ENCODE measurements around the gene PCP4.

Gene PCP4

DNA sequence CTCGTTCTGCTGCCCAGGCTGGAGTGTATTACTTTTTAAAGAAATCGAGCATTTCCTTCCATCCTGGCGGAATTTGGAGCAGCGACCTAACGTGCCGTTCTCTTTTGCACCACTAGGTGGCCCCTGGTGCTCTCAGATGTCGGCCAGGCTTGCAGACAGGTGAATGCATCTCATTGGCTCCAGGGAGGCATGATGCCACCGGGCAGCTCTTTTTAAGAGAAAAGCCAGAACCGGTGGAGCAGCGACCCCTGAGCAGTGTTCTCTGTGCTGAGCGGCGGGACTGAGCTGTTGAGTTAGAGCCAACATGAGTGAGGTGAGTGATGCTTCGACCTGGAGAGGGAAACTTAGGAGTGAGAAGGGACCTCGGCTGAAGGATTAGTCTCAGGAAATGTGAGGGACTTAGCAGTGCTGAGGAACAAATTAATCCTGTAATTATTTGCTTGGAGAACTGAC, at the start of gene PCP4:
Gene PCP4 (plus strand): TSS at position 241 of the 453 bp plus-strand sequence. CDS start 64 bp downstream, at position 305.
- DNase-seq (ENCODE audit: insufficient read length, low spot score), result no peak

DNA sequence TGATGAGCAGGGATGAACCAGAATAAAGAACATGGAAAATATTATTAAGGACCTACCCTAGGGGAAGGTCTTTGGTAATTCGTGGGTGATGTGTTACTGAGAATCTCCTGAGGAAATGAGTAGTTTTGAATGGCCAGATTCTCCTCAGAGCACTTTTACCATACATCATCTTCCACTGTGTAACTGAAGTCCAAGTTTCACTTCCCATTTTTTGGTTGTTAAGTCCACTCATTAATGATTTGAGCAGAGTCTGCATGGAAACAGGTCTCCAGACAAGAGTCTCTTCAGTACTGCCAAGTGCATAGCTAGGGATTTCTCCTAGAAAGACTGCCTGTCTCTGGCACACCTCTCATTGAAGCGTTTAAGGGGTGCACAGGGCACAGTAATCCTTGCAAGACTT, 48.7 kb upstream of the PCP4 start:
- FAIRE-seq, result no peak
- no peak for DNase-seq (ENCODE audit: insufficient read length, low spot score)

More for the DNA sequence above, at the start of gene PCP4:
- no peak for FAIRE-seq

DNA sequence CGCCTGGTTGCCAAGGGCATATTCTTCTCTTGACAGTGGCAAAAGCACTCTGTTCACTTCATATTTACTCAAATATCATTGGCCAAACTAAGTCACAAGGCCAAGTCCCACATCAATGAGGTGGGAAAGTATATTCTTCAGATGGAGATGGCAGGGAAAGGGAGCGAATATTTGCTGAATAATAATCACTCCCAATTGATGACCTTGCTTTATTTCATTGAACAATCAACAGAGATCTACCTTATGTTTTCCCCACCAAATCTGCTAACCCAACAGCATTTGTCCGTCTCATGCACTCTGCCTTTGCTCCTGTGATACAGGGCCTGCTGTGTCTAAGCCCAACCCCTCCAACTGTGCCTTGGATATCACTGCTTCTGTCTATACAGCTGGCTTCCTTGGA, 45.2 kb upstream of the PCP4 start:
- FAIRE-seq (no peak), DNase-seq (ENCODE audit: insufficient read length, low spot score) (no peak)

DNA sequence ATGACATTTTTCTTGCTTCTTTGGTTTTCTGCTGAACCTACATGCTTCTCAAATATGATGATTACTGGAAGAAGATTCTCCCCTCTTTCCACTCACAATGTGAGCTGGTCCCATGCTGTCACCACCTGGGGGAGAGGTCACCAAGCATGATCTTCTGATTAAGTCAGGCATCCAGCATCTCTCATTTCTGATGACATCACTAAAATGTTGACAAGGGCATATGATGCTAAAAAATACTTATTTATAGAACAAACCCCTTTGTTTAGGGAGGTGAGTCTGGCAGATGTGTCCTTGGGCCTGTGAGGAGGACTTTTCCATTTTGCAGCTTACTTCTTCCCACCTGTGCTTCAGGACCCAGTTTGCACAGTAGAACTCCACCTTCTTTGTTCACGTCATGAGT, 42.0 kb upstream of the PCP4 start:
- DNase-seq (ENCODE audit: insufficient read length, low spot score) (no peak), FAIRE-seq (no peak)

DNA sequence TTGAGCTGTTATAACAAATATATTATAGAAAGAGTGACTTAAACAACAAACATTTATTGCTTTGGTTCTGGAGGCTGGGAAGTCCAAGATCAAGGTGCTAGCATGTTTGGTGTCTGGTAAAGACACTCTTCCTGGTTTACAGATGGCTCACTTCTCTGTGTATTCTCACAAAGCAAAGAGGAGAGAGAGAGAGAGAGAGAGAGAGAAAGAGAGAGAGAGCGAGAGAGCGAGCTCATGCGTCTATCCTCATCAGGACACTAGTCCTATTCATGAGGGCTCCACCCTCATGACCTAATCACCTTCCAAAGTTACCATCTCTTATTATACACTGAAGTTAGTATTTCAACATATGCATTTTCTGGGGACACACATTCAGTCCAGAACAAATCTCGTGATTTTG, 32.7 kb upstream of the PCP4 start:
- FAIRE-seq, result no peak
- DNase-seq (ENCODE audit: insufficient read length, low spot score), result no peak

DNA sequence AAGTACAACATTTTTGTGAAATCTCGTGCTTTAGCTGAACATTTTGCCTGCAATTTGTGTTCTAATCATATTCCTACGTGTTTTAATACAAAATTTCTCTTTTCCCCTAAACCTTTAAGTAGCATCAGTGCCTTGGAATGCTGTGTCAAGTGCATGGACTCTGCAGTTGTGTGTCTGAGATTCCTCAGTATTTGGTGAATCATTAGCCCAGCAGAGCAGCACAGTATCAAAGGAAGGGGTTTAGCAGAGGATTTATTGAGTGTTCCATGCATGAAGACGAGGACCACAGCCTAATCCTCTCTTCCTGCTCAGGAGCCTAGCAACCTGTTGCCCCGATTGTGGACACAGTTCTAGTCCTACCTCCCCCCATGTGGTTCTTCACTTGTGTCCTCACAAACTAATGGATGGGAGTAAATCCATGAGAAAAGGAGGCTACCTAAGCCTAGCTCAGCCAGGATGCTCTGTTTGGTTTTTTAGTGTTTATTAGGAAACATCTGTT, 29.3 kb upstream of the PCP4 start:
- DNase-seq (ENCODE audit: insufficient read length, low spot score), result no peak
- no peak for FAIRE-seq

DNA sequence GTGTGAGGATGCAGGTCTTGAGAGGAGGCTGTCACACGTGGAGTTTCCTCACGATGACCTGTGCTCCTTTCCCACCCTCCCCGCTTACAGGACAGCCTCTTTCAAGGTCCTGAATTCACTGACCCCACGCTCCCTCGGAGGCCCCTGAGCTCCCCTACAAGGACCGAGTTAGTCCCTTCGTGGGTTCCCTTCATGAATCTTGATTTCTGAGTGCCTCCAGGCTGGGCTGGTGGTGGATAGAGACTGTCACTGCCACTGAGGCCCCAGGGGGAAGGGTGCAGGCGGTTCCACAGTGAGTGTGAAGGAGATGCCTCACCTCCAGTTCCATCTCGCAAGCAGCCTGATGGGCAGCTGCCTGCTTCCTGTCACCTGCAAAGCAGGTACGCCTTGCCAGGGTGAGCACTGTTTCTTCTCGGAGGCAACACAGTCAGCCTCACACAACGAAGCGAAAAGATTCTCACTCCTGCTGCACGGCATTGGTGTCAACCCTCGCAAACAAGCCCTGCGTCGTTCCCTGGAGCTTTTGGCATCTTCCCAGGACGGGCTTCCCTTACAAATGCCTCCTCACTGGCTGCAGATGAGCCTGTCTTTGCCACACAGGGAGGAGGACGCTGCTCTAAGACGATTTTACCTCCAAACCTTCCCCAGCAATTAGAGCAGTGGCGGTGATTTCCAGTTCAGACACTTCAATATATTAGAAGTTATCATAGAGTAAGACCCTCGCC, 26.7 kb upstream of the PCP4 start:
- FAIRE-seq (no peak), DNase-seq (ENCODE audit: insufficient read length, low spot score) (no peak)

DNA sequence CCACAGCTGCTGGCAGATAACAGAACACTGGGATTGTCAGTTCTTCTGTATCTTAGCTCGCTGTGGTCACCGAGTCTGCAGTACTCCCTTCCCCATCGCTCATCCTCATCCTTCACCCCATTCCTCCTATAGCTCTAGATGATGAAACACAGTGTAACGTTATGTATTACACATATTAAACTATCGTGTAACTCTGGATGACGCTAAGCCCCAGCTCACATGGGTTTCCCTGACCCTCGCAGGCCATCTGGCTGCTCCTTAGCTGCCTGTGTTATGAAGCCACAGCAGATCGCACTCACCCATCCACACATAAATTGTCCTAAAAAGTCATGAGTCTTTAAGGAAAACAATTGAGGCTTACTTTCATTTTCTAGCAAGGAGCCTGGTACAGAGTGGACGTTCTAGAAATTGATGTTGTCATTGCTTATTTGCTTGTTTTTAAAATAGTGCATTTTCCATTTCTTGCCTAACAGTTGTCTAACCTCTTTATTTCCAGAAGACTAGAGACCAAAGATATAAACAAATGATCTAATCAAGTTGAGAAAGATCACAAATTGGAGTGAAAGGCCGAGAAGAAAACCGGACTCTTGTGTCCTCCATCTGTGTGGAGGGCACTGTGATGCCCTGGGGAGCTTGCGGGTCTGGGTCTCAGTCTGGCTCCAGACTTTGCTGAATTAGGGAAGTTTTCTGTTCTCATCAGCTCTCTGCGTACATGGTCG, 24.3 kb upstream of the PCP4 start:
- FAIRE-seq, result no peak

DNA sequence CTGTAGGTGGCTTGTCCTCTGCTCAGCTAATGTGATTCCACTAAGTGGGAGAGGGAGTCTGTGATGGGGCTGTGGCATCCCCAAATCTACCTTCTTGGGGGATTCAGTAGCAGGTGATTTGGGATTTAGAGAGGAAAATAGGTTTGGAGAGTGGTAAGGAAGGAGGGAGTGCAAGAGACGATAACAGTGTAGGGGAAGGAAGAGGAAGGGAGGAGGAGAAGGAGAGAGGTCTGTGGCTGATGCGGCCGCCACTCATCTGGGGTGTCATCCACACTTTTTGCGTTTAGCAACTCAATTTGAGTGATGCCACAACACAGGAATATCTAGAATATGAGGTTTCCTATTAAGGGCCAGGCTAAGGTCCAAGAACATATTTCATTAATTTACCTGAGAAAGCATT, 23.8 kb upstream of the PCP4 start:
- DNase-seq (ENCODE audit: insufficient read length, low spot score) (no peak), FAIRE-seq (no peak)

More for the DNA sequence above, 24.3 kb upstream of the PCP4 start:
- no peak for DNase-seq (ENCODE audit: insufficient read length, low spot score)

DNA sequence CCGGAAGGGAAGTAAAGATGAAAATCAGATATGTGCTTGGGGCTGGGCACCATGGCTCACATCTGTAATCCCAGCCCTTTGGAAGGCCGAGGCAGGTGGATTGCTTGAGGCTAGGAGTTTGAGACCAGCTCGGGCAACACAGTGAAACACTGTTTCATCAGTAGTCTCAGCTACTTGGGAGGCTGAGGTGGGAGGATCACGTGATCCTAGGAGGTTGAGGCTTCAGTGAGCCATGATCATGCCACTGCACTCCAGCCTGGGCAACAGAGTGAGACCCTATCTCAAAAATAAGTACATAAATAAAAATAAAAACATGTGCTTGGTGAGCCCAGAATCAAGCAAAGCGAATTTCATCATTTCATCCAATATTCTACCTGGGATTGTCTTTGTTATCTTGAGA, 23.3 kb upstream of the PCP4 start:
- FAIRE-seq (no peak), DNase-seq (ENCODE audit: insufficient read length, low spot score) (no peak)

DNA sequence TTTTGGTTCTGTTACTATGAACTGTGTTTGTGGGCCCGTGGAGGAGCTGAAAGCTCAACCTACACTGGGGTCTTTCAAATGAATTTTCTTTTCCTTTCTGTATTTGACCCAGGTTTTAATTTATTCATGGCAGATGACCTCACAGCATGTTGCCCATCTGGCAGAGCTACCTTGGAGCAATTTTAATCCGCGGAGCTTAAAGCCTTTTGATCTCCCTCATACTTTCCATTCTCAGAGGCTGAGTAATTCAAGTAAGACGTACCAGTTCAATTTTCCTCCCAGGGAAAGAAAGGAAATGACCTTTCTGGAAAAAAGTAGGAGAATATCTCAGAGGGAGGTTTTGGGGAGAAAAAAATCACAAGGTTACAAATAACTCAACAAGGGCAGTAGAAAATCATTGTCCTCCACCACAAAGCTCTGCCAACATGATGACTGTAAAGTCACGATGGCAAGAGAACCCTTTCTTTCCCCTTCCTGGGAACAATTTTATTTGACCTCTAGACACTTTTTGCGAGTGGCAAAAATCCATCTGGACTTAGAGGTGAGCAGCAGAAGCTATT, 21.6 kb upstream of the PCP4 start:
- DNase-seq (ENCODE audit: insufficient read length, low spot score) (no peak), FAIRE-seq (no peak)

DNA sequence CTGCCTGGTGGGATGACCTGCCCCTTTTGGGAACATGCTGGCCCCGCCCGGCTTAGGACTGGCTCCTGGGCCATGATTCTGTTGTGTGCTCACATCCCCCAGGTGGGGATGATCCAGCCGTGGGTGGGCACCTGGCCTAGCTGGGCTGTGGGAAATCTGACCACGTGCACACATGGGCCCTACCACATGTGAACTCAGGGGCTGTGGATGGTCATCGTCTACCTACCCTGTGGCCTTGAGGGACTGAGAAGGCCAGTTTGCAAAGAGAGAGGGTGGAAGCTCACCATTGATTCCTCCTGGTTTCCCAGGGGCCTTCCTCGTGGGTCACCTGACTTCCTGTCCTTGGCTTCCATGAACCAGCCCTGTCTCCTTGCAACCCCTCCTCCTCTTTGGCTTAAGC, 19.4 kb upstream of the PCP4 start:
- FAIRE-seq (no peak), DNase-seq (ENCODE audit: insufficient read length, low spot score) (no peak)

DNA sequence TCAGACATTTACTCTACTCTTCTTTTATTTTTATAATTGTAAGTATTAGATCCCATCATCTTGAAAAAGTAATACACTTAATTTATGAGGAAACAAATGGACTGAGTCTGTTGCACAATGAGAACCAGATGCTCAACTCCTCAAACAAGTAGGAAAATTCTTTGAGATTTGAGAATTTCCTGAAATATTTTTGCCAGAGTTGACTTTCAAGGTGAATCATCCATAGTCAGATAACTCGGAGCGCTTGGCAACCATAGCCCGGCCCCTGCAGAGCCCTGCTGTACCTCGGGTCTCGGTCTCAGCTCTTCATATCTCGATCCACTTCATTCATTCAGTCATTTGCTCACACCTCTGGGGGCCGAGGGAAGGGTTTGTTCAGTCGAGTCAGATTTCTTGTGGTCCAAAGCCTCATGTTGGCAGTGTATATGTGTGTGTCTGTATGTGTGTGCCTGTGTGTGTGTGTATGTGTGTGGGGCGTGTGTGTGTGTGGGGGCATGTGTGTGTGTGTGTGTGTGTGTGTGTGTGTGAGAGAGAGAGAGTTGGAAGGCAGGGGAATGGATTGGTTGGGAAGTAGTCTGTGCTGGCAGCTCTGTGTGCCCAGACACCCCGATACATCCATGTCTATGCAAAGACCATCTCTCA, 18.1 kb upstream of the PCP4 start:
- no peak for FAIRE-seq
- no peak for DNase-seq (ENCODE audit: insufficient read length, low spot score)

DNA sequence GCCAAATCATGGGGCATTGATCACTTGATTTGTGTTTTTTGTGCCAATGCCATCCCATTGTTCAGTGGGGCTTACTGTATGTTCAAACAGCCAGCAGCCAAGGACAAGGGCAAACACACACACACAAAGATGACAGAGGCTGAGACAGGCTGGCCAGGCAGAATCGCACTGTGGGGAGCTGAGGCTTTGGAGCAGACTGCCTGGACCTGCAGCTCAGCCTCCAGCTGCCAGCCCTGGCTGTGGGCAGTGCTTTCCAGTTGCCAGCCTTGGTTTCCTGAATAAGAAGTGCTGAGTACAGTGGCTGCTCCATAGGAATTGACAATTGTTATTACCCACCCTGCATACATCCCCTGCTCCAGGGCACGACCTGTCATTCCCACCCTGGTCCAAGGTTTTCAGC, 16.9 kb upstream of the PCP4 start:
- FAIRE-seq (no peak), DNase-seq (ENCODE audit: insufficient read length, low spot score) (no peak)

DNA sequence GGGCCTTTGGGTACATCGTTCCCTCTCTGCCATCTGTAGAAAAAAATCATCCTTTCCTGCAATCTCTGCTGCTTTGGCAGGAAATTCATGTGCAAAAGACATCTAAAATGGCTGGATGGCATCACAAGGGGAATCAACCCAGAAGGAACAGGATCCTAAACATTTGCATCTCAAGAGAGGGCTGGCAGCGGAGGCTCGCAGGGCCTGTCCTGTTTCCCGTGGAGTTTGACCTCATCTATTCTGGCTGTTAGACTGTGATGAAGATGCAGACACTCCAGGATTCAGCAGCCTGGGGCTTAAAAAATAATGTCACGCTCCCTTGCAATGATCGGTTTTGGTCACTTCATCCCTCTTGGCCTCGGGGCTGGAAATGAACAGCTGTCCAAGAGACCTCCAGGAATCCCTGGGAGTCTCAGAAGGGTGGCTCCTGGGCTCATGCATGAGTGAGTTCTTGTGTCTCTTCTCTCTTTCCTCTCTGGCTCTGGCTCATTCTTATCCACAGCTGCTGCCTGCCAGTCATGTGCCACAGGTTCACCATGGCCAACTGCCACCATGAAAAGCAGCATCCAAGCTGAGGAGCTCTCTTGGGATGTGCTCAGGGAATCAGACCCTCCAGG, 16.1 kb upstream of the PCP4 start:
- FAIRE-seq, result no peak
- no peak for DNase-seq (ENCODE audit: insufficient read length, low spot score)

DNA sequence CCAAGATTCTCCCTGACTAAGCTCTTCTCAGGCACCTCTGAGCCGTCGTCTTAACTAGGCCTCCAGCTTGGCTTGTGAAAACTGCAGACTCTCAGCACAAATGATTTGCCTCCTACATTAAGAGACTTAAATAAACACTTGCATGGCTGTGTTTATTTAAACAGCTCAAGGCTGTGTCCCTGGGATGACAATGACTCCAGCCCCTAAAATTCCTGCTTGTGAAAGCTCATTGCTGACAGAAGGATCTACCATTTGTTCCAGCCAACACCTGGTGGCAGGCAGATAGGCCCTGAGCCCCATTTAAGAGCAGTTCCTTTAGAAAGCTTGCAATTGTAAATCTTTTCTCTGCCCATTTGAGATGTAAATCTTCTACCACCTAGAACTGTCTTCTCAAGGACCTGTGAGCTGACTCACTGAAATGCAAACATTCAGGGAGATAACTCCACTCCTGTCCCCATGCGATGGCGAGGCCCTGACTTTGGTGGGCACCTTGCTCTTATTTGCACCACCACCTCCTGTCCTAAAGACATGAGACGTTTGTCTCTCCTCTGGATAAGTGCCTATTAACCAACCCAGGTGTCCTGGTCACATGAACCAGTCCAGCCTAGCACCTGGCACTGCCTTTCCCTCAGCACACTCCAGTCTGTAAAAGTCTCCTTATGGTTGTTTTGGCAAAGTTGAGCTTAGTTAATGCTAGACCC, 15.1 kb upstream of the PCP4 start:
- FAIRE-seq (no peak), DNase-seq (ENCODE audit: insufficient read length, low spot score) (no peak)

DNA sequence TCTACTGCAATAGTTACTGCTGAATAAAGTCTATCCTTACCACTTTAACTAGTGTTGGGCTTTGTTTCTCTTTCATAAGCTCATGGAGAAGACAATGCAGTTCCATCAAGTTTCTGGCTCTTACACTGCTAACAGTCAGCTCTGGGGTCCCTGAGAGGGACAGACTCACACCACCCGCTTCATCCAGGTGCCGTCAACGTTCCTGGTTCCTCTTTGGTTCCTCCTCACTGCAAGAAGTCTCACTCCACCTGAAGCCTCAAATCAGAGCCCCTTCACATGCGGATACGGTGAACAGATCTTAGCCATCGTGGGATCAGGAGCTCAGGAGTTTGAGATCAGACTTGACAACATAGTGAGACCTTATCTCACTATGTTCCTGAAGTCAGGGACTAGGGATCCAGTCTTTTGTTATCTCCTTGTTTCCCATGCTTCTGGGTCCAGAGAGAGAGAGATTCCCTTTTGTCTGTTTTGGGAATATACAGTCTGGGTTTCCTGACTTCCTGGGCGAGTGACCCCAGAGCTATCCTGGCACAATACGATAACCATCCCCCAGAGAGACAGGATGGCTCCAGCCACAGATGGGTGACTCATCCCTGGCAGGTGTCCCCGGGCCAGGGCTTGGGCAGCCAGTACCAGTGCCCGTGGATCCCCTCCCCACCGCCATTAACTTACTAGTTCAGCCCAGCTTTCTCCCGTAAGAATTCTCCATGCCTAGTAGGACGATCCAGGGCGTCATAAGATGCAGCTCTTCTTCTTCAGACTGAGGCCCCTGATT, 14.3 kb upstream of the PCP4 start:
- no peak for DNase-seq (ENCODE audit: insufficient read length, low spot score)
- no peak for FAIRE-seq

DNA sequence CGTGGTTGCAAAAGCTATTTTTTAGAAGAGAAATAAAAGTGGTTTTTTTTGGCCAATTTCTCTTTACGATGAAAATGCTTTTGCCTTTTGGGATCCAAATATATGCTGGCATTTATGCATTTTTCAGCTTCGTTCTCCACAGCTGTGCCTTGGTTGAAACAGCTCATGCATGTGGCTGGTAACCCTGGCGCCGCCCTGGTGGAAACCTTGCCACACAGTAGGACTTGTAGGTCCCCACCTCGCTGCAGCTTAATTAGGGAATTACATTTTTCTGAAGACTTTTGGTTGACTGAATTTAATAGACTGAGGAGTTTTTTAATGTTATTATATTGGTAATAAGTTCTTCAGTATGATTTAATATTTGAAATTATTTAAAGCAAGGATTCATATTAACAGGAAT, 12.7 kb upstream of the PCP4 start:
- FAIRE-seq (no peak), DNase-seq (ENCODE audit: insufficient read length, low spot score) (no peak)

DNA sequence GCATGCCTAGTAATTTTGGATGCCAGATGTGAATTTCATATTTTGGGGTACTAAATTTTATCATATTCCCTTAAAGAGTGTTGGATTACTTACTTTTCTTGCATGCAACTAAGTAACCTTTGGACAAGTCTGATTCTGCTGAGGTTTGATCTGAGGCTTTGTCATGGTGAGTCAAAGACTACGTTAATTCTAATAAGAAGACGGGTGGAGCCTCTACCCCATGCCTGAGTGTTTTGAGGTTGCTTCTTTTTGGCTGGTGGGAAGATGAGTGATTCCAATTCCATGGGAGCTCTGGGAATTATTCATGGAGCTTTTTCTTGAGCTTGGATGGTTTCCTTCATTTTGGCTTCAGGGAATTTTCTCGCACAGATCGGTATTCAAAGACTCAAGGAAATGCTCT, 11.6 kb upstream of the PCP4 start:
- FAIRE-seq, result no peak
- no peak for DNase-seq (ENCODE audit: insufficient read length, low spot score)

DNA sequence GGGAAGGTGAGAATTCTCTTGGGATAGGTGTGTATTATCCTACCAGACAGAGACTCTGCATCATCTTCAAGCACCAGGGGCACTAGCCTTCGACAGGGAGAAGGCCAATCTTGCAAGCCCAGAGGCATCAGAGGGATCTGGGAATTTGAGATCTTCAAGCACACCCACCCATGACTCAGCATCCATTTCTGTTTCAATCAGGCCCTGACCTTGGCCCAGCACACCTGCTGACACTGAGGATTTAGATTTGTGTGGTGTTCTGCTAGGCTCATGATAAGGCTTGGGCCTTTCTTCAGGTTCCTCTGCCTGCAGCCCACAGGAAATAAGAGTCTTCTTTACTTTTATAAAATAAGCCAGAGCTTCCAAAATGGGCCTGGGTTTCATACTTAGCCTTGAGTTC, 6.6 kb upstream of the PCP4 start:
- DNase-seq (ENCODE audit: insufficient read length, low spot score) (no peak), FAIRE-seq (no peak)

Data from GM19239 (cell line).